ENCODE results near the gene EMP2.

The EMP2 gene

DNA sequence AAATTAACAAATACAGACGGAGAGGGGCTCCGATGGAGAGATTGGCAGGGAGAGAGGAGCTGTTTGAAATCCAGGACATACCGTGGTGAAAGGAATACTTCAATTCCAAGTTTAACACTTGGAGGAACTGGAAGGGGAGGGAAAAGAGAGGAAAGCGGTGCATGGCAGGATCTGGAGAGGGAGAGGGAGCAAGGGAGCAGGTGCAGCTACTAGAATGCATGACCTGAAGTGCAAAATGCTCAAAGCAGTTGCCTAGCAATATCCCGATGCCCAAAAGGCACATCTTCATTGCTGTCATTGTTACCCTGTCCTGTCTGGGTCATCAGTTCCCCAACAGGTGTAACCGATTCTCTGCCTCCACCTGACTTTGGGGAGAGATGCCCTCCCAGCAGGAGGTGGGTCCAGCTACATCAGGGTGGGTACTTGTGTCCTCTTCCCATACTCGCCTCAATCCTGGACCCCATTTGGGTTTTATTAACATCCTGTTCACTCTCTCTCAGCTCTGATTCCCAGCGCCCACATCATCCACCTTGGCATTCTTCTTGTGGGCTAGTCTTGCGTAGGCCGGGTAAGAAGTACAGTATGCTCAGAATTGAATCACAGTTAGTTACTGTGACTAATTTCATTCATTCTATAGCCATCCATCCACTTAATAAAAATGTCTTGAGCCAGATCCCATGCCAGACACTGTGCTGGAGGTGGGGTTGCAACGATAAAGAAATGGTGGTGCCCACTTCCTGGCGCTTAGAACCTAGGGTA lies 37.4 kb upstream of the EMP2 start:
- Histone ChIP-seq H3F3A (ENCODE audit: control insufficient read depth, insufficient read depth) (no peaks in the 10 kb centered on the region), H3K4me1 (ENCODE audit: control insufficient read depth, low read length) (no peaks in the 10 kb centered on the region), H3K4me3 (ENCODE audit: low read length) (no peak overlapping the region), H3K36me3 (ENCODE audit: control insufficient read depth, low read length) (no peaks in the 10 kb centered on the region), H3K27me3 (ENCODE audit: control insufficient read depth, low read length) (peaks cover 15% of the 10 kb centered on the region), H3K79me2 (ENCODE audit: control insufficient read depth, low read length) (no peaks in the 10 kb centered on the region), H3K9me2 (replicated peaks; ENCODE audit: control insufficient read depth, low read length) (no peaks in the 10 kb centered on the region), H4K20me1 (ENCODE audit: control insufficient read depth, insufficient read depth, low read depth, low read length) (no peaks in the 10 kb centered on the region), H3K9me3 (ENCODE audit: control insufficient read depth, insufficient read depth, low read length) (no peaks in the 10 kb centered on the region), H3K4me2 (ENCODE audit: low read length) (no peak overlapping the region), H3K27ac (ENCODE audit: low read depth, low read length) (no peak overlapping the region)
- TF ChIP-seq, protein P1, sequence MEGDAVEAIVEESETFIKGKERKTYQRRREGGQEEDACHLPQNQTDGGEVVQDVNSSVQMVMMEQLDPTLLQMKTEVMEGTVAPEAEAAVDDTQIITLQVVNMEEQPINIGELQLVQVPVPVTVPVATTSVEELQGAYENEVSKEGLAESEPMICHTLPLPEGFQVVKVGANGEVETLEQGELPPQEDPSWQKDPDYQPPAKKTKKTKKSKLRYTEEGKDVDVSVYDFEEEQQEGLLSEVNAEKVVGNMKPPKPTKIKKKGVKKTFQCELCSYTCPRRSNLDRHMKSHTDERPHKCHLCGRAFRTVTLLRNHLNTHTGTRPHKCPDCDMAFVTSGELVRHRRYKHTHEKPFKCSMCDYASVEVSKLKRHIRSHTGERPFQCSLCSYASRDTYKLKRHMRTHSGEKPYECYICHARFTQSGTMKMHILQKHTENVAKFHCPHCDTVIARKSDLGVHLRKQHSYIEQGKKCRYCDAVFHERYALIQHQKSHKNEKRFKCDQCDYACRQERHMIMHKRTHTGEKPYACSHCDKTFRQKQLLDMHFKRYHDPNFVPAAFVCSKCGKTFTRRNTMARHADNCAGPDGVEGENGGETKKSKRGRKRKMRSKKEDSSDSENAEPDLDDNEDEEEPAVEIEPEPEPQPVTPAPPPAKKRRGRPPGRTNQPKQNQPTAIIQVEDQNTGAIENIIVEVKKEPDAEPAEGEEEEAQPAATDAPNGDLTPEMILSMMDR (IDR thresholded peaks at IDR 0.05; ENCODE audit: low read depth, low read length, poor library complexity, severe bottlenecking) = no peak
- TF ChIP-seq EZH2phosphoT487 (IDR thresholded peaks at IDR 0.05; ENCODE audit: borderline replicate concordance, low read length) = no peak

DNA sequence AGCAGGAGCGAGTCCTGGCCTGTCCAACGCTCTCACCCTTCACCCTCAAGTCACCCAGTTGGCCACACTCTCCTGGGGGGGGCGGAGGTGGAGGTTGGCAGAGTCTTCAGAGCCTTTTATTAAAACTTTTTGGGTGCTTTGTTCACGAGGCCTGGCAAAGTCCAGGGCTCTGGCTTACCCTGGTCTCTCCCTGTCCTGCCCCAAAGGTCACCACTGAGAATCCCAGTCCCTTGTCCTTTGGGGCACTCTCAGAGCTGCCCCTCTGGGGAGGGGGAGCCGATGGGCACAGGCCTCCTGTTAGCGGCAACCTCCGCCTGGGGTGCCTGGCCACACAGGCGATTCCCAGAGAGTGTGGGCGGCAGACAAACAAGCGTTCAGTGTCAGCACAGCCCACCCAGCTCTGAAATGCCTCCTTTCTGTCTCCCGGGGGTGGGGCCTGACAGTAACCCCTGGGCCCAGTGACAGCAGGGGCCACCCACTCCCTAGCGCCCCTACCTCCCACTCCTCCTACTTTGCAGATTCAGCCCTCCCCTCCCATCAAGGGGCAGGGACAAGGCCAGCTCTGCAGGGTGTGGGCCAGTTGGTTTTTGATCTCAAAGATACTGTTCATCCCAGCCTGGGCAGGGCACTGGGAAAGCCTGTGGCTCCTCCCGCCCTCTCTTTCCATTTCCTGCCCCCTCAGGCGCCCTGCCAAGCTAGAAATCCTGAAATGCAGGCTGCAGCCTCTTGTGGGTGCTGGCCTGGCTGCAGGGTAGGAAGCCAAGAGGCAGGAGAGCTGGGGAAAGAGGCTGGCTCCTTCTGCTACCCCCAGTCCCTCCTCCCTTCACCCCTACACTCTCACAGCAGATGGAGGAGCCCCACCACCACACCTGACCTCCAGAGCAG lies 36.6 kb upstream of the EMP2 start:
- H3K4me2 ChIP-seq (ENCODE audit: low read length) = no peak overlapping the region
- H3K27me3 ChIP-seq (ENCODE audit: control insufficient read depth, low read length) = peaks cover 17% of the 10 kb centered on the region
- no peak for TF ChIP-seq EZH2phosphoT487 (IDR thresholded peaks at IDR 0.05; ENCODE audit: borderline replicate concordance, low read length)
- TF ChIP-seq, protein P1 (IDR thresholded peaks at IDR 0.05; ENCODE audit: low read depth, low read length, poor library complexity, severe bottlenecking) = no peak
- H3K79me2 ChIP-seq (ENCODE audit: control insufficient read depth, low read length) = no peaks in the 10 kb centered on the region
- H4K20me1 ChIP-seq (ENCODE audit: control insufficient read depth, insufficient read depth, low read depth, low read length) = no peaks in the 10 kb centered on the region
- no peaks in the 10 kb centered on the region for H3K36me3 ChIP-seq (ENCODE audit: control insufficient read depth, low read length)
- no peak overlapping the region for H3K4me3 ChIP-seq (ENCODE audit: low read length)
- H3F3A ChIP-seq (ENCODE audit: control insufficient read depth, insufficient read depth) = no peaks in the 10 kb centered on the region
- H3K4me1 ChIP-seq (ENCODE audit: control insufficient read depth, low read length) = no peaks in the 10 kb centered on the region
- H3K9me3 ChIP-seq (ENCODE audit: control insufficient read depth, insufficient read depth, low read length) = no peaks in the 10 kb centered on the region
- H3K9me2 ChIP-seq (replicated peaks; ENCODE audit: control insufficient read depth, low read length) = no peaks in the 10 kb centered on the region
- no peak overlapping the region for H3K27ac ChIP-seq (ENCODE audit: low read depth, low read length)

DNA sequence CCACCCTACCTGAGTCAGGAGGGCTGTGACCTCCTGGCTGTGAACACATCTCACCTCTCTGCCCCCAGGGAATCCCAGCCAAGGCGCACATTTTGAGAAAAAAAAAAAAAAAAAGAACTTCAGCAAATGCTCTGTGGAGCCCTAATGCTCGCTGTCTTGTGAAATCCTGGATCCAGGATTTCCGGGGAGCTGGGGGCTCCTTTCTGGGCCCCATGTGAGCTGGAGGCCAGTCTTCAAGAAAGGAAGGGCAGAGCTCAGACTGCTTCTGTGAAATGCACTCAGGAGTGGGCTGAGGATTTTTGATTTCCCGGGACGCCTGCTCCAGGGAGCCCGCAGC lies 36.0 kb upstream of the EMP2 start:
- no peaks in the 10 kb centered on the region for H3K9me3 ChIP-seq (ENCODE audit: control insufficient read depth, insufficient read depth, low read length)
- no peak overlapping the region for H3K4me3 ChIP-seq (ENCODE audit: low read length)
- H3K4me1 ChIP-seq (ENCODE audit: control insufficient read depth, low read length) = no peaks in the 10 kb centered on the region
- H4K20me1 ChIP-seq (ENCODE audit: control insufficient read depth, insufficient read depth, low read depth, low read length) = no peaks in the 10 kb centered on the region
- H3K9me2 ChIP-seq (replicated peaks; ENCODE audit: control insufficient read depth, low read length) = no peaks in the 10 kb centered on the region
- no peaks in the 10 kb centered on the region for H3K36me3 ChIP-seq (ENCODE audit: control insufficient read depth, low read length)
- no peak overlapping the region for H3K4me2 ChIP-seq (ENCODE audit: low read length)
- H3K79me2 ChIP-seq (ENCODE audit: control insufficient read depth, low read length) = no peaks in the 10 kb centered on the region
- peaks cover 17% of the 10 kb centered on the region for H3K27me3 ChIP-seq (ENCODE audit: control insufficient read depth, low read length)
- no peaks in the 10 kb centered on the region for H3F3A ChIP-seq (ENCODE audit: control insufficient read depth, insufficient read depth)
- H3K27ac ChIP-seq (ENCODE audit: low read depth, low read length) = no peak overlapping the region
- no peak for TF ChIP-seq EZH2phosphoT487 (IDR thresholded peaks at IDR 0.05; ENCODE audit: borderline replicate concordance, low read length)
- TF ChIP-seq, protein P1 (IDR thresholded peaks at IDR 0.05; ENCODE audit: low read depth, low read length, poor library complexity, severe bottlenecking) = no peak
